Astrocyte of the spinal cord (primary cell): ENCODE data around the gene CRISPLD2.

Source experiments
- DNase-seq: peaks from one replicate; pipeline ENCODE4 v3.0.0; 2011; ENCODE audit warnings: low read depth, low spot score
- H3K4me3 ChIP-seq: 2 replicates; pipeline ENCODE4 v1.5.1; 2011; ENCODE audit warnings: low read depth, mild to moderate bottlenecking, low read length, moderate library complexity
- CTCF ChIP-seq: IDR thresholded peaks from 2 replicates; pipeline ENCODE4 v1.5.1; 2012; ENCODE audit warnings: low read depth, mild to moderate bottlenecking, low read length, inconsistent platforms
- in situ Hi-C: cut with HindIII; loops from 2 replicates; pipeline ENCODE4 v1.10.0; 2017; ENCODE audit warnings: low sequenced_read_pairs

The CRISPLD2 gene

GRCh38 chr16:84847564-84848355, 28.0 kb downstream of the CRISPLD2 start:
- DNase-seq = no peak
- in situ Hi-C loops = no loop called here

GRCh38 chr16:84848986-84849634, 29.3 kb downstream of the CRISPLD2 start:
- no peak for TF ChIP-seq CTCF
- DNase-seq = no peak
- H3K4me3 ChIP-seq = no peak overlapping the region
- in situ Hi-C loops = no loop called here

More at GRCh38 chr16:84847564-84848355, 28.0 kb downstream of the CRISPLD2 start:
- H3K4me3 ChIP-seq = no peak overlapping the region
- TF ChIP-seq CTCF = no peak

- TF ChIP-seq CTCF = no peak
- in situ Hi-C loops = no loop called here
- no peak for DNase-seq
- no peak overlapping the region for H3K4me3 ChIP-seq
Measured at GRCh38 chr16:84849751-84850150, 30.0 kb downstream of the CRISPLD2 start.

DNA sequence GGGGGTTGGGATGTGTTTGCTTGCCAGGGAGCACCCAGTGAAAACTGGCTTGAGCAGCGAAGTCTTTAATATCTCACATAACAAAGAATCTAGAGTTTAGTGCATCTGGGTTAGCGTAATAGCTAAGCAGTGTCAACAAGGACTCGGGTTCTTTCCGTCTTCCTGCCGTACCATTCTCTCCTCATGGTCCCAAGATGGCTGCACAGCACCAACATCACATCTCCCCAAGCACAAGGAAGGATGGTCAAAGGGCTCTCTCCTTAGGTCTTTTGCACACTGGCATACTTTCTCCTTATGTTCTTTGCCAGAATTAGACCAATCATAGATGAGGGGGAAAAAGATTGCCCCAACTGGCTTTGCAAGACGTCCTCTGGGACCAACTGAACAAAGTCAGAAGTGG, 30.9 kb downstream of the CRISPLD2 start:
- no peak overlapping the region for H3K4me3 ChIP-seq
- TF ChIP-seq CTCF = no peak
- in situ Hi-C loops = no loop called here
- DNase-seq = no peak

DNA sequence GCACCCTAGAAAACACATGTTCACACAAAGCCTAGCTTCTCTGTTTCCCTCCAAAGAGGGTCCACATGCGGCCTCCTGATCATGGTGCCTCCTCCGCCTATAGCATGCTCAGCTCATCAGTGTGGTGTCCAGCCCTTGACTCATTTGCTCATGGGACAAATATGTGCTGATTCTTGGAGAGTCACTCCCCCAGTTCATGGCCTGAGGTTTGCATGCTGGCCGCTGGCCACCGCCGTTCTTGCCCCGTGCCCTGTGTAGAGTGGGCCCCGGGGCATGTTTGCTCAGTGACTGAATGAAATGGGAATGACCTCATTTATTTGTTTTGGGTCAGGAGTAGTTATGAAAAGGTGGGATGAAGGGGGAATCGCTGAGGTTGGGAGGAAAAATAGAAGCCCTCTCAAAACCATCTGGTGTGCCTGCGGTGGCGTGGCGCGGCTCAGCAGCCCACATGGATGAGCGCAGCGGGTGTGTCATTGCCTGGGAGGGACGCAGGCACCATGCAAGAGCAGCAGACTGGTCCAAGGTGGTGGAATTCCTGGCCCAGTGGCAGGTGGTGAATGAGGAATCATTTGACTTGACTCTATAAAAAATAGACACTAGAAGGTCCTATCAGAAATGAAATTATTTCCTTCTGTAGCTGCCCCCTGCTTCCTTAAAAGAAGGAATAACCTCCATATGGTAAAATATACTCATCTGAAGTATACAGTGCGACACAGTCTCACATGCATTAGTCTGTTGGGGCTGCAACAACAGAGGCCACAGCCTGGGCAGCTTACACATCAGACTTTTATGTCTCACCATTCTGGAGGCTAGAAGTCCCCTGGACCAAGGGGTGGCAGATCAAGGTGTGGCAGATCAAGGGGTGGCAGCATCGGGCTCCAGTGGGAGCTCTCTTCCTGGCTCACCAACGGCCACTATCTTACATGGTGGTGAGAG, 31.7 kb downstream of the CRISPLD2 start:
- H3K4me3 ChIP-seq = no peak overlapping the region
- DNase-seq = peak; percentile 99
- TF ChIP-seq CTCF = no peak
- in situ Hi-C loops = no loop called here

DNA sequence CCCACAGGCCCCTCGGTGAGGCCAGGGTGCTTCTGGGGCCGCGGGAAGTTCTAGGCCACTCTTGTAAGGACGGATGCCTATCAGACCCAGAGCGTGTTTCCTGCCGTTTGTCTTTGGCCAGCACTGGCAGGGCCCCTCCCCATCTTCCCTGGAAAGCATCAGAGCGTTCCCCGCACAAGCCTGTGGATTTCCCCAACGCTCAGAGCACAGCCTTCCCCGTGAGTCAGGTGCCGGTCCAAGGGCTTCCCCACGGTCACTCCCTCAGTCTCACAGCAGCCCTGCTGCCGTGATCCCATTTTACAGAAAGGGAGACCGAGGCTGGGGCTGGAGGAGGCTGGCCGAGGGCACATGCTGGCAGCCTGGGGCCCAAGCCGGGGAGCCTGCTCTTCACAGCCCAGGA, 33.7 kb downstream of the CRISPLD2 start:
- no peak for DNase-seq
- H3K4me3 ChIP-seq = no peak overlapping the region
- in situ Hi-C loops = no loop called here
- no peak for TF ChIP-seq CTCF
